ENCODE results near the gene GCC2.
"Not testable (repeated sequence)": the region's sequence is repeated elsewhere in the genome, so short reads cannot be mapped to it uniquely, and the experiment has no call there.

The GCC2 gene

DNA sequence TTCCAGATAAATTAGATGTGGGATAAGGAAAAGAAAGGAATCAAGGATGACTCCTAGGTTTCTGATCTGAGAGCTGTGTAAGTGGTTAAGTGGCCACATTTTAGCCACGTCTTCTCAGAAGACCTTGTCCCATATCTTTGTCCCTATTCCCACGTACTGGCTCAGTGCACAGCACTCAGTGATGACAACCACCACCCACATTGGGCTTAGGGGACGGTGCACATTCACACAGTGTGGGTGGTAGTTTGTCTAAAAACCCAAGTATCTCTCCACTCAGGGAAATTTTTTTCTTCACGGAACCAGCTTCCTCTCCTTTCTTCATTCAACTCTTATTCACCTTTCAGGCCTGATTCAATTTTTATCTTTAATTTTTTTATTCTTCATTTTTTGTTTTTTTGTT, 30.6 kb upstream of the GCC2 start:
- no peak for DNase-seq (ENCODE audit: low read depth in 1 of 2, low spot score in 1 of 2)
- TF ChIP-seq POLR2AphosphoS5 (IDR thresholded peaks at IDR 0.05; ENCODE audit: low read depth) (no peak), SPI1 (IDR thresholded peaks at IDR 0.05; ENCODE audit: borderline replicate concordance, low read depth) (no peak), GABPA (IDR thresholded peaks at IDR 0.05; ENCODE audit: low read depth) (no peak)
- TF ChIP-seq, protein P1, sequence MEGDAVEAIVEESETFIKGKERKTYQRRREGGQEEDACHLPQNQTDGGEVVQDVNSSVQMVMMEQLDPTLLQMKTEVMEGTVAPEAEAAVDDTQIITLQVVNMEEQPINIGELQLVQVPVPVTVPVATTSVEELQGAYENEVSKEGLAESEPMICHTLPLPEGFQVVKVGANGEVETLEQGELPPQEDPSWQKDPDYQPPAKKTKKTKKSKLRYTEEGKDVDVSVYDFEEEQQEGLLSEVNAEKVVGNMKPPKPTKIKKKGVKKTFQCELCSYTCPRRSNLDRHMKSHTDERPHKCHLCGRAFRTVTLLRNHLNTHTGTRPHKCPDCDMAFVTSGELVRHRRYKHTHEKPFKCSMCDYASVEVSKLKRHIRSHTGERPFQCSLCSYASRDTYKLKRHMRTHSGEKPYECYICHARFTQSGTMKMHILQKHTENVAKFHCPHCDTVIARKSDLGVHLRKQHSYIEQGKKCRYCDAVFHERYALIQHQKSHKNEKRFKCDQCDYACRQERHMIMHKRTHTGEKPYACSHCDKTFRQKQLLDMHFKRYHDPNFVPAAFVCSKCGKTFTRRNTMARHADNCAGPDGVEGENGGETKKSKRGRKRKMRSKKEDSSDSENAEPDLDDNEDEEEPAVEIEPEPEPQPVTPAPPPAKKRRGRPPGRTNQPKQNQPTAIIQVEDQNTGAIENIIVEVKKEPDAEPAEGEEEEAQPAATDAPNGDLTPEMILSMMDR (IDR thresholded peaks at IDR 0.05; ENCODE audit: insufficient read depth, low read length): no peak
- TF ChIP-seq, protein P2, sequence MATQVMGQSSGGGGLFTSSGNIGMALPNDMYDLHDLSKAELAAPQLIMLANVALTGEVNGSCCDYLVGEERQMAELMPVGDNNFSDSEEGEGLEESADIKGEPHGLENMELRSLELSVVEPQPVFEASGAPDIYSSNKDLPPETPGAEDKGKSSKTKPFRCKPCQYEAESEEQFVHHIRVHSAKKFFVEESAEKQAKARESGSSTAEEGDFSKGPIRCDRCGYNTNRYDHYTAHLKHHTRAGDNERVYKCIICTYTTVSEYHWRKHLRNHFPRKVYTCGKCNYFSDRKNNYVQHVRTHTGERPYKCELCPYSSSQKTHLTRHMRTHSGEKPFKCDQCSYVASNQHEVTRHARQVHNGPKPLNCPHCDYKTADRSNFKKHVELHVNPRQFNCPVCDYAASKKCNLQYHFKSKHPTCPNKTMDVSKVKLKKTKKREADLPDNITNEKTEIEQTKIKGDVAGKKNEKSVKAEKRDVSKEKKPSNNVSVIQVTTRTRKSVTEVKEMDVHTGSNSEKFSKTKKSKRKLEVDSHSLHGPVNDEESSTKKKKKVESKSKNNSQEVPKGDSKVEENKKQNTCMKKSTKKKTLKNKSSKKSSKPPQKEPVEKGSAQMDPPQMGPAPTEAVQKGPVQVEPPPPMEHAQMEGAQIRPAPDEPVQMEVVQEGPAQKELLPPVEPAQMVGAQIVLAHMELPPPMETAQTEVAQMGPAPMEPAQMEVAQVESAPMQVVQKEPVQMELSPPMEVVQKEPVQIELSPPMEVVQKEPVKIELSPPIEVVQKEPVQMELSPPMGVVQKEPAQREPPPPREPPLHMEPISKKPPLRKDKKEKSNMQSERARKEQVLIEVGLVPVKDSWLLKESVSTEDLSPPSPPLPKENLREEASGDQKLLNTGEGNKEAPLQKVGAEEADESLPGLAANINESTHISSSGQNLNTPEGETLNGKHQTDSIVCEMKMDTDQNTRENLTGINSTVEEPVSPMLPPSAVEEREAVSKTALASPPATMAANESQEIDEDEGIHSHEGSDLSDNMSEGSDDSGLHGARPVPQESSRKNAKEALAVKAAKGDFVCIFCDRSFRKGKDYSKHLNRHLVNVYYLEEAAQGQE (IDR thresholded peaks at IDR 0.05; ENCODE audit: insufficient replicate concordance, low read depth): no peak
- H3K27me3 ChIP-seq (ENCODE audit: insufficient read depth, poor library complexity, severe bottlenecking): no peaks in the 10 kb centered on the region
- H3K4me3 ChIP-seq (replicated peaks; ENCODE audit: insufficient read depth, low read length): no peak overlapping the region
- no peak overlapping the region for H3K27ac ChIP-seq (replicated peaks)

DNA sequence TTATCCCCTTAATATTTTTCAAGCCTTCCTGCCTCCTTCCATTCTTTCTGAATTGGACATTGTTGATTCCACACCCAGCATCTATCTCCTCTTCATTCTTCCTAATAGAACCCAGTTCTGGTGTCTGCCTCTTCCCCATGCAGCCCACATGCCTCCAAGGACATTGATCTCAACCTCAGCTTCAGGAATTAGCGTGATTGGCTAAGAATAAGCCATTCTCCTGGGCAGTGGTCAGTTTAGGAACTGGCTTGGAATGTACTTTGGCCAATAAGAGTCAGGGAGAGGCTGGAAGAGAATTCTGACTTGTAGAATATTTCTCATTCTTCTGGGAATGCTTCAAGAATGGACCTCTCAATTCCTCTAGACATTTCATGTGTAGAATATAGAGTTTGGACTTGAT, 25.9 kb upstream of the GCC2 start:
- H3K27ac ChIP-seq (replicated peaks): no peak overlapping the region
- TF ChIP-seq, protein P2 (IDR thresholded peaks at IDR 0.05; ENCODE audit: insufficient replicate concordance, low read depth): no peak
- no peak for TF ChIP-seq GABPA (IDR thresholded peaks at IDR 0.05; ENCODE audit: low read depth)
- TF ChIP-seq SPI1 (IDR thresholded peaks at IDR 0.05; ENCODE audit: borderline replicate concordance, low read depth): no peak

DNA sequence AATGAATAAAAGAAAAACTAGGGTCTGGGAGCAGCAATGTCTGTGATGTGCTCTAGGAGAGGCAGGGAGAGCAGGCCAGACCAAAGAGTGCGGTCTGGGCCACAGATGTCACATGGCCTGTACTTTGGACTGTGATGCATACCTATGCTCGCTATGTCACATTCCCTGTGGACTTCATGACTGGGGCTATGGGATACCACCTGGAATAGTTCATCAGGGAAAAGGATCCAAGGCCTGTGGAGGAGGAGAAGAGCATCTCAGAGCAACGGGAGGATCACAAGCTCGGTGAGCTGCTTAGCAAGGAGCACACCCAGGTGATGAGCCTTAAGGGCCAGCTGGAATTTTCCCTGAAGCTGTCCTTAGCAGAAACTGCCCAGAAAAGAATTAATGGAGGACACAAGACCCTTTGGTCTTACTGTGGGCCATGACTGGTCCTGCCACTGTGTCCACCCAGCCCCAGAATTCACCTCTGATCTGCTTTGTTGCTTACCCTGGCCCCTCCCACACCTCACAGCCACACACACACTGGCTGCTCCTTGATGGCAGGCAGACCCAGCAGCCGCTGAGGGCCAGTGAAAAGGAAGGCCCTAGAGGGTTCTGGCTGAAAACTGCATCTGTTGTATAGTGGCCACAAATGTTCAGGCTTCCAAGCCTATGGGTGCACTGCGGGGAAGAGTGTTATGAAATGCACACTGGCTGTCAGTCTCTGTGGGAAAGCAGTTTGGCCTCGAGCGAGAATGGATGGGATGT, 25.3 kb upstream of the GCC2 start:
- no peak for DNase-seq (ENCODE audit: low read depth in 1 of 2, low spot score in 1 of 2)
- H3K4me3 ChIP-seq (replicated peaks; ENCODE audit: insufficient read depth, low read length): no peak overlapping the region
- H3K27me3 ChIP-seq (ENCODE audit: insufficient read depth, poor library complexity, severe bottlenecking): no peaks in the 10 kb centered on the region
- H3K27ac ChIP-seq (replicated peaks): no peak overlapping the region
- no peak for TF ChIP-seq SPI1 (IDR thresholded peaks at IDR 0.05; ENCODE audit: borderline replicate concordance, low read depth)

More for the DNA sequence above, 25.9 kb upstream of the GCC2 start:
- H3K4me3 ChIP-seq (replicated peaks; ENCODE audit: insufficient read depth, low read length): no peak overlapping the region
- DNase-seq (ENCODE audit: low read depth in 1 of 2, low spot score in 1 of 2): no peak
- no peaks in the 10 kb centered on the region for H3K27me3 ChIP-seq (ENCODE audit: insufficient read depth, poor library complexity, severe bottlenecking)

DNA sequence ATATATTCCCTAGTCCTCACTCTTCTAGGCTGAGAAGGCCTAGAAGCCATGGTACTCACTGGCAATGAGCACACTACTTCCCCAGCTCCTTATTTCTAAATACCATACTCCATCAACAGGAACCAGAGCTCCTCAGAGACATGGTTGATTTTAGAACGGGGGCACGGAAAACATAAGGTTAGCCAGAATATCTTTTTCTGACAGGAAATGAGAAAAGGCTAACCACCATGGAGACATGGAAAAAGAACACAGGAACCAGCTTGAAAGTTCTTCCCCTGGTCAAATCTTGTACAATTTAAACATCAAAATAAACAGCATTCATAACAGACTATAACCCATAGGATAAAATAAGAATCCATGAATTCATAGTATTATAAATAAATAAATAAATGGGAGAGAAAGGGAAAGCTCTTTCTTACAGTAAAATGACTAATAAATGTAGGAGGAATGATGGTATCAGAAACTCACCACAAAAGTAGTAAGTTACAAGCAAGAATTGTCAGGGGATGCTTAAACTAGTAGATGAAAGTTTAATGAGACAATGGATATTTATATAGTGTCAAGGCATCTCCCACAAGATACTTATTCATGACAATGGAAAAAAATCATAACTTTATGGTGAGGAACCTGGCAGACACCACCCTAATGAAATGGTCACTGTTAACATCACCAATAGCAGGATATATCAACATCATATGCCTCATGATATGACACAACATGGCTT, 20.6 kb upstream of the GCC2 start:
- no peak for DNase-seq (ENCODE audit: low read depth in 1 of 2, low spot score in 1 of 2)
- TF ChIP-seq, protein P2 (IDR thresholded peaks at IDR 0.05; ENCODE audit: insufficient replicate concordance, low read depth): no peak
- TF ChIP-seq SPI1 (IDR thresholded peaks at IDR 0.05; ENCODE audit: borderline replicate concordance, low read depth) (no peak), GABPA (IDR thresholded peaks at IDR 0.05; ENCODE audit: low read depth) (no peak), POLR2AphosphoS5 (IDR thresholded peaks at IDR 0.05; ENCODE audit: low read depth) (no peak)
- TF ChIP-seq, protein P1 (IDR thresholded peaks at IDR 0.05; ENCODE audit: insufficient read depth, low read length): no peak
- Histone ChIP-seq H3K27me3 (ENCODE audit: insufficient read depth, poor library complexity, severe bottlenecking) (no peaks in the 10 kb centered on the region), H3K4me3 (replicated peaks; ENCODE audit: insufficient read depth, low read length) (no peak overlapping the region), H3K27ac (replicated peaks) (no peak overlapping the region)

DNA sequence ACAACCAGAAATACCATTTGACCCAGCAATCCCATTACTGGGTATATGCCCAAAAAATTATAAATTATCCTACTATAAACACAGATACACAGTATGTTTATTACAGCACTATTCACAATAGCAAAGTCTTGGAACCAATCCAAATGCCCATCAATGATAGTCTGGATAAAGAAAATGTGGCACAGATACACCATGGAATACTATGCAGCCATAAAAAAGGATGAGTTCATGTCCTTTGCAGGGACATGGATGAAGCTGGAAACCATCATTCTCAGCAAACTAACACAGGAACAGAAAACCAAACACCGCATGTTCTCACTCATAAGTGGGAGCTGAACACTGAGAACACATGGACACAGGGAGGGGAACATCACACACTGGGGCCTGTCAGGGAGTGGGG, 13.4 kb upstream of the GCC2 start:
- H3K27ac ChIP-seq (replicated peaks); DNase-seq (ENCODE audit: low read depth in 1 of 2, low spot score in 1 of 2); H3K27me3 ChIP-seq (ENCODE audit: insufficient read depth, poor library complexity, severe bottlenecking); H3K4me3 ChIP-seq (replicated peaks; ENCODE audit: insufficient read depth, low read length): not testable (repeated sequence)
